ENCODE results near the gene FAM153A.
"Not testable (repeated sequence)": the region's sequence is repeated elsewhere in the genome, so short reads cannot be mapped to it uniquely, and the experiment has no call there.

FAM153A gene

GRCh38 chr5:177782792-177783633, at the start of gene FAM153A:
FAM153A (minus strand) TSS chr5:177782899.
- not testable (repeated sequence) for DNase-seq

- DNase-seq: not testable (repeated sequence)
Measured at GRCh38 chr5:177832287-177832686, 49.6 kb upstream of the FAM153A start.

GRCh38 chr5:177826073-177826472, 43.4 kb upstream of the FAM153A start:
- DNase-seq: not testable (repeated sequence)

GRCh38 chr5:177824776-177825175, 42.1 kb upstream of the FAM153A start:
- not testable (repeated sequence) for DNase-seq

- DNase-seq: not testable (repeated sequence)
Measured at GRCh38 chr5:177822489-177822888, 39.8 kb upstream of the FAM153A start.

GRCh38 chr5:177819664-177820063, 37.0 kb upstream of the FAM153A start:
- DNase-seq: not testable (repeated sequence)

- not testable (repeated sequence) for DNase-seq
Measured at GRCh38 chr5:177812814-177813425, 30.2 kb upstream of the FAM153A start.

- not testable (repeated sequence) for DNase-seq
Measured at GRCh38 chr5:177812160-177812743, 29.6 kb upstream of the FAM153A start.

GRCh38 chr5:177809209-177809913, 26.7 kb upstream of the FAM153A start:
- DNase-seq: not testable (repeated sequence)

GRCh38 chr5:177808420-177808819, 25.7 kb upstream of the FAM153A start:
- not testable (repeated sequence) for DNase-seq

GRCh38 chr5:177807265-177807664, 24.6 kb upstream of the FAM153A start:
- DNase-seq: not testable (repeated sequence)

GRCh38 chr5:177801427-177801826, 18.7 kb upstream of the FAM153A start:
- not testable (repeated sequence) for DNase-seq

- DNase-seq: not testable (repeated sequence)
Measured at GRCh38 chr5:177798237-177798840, 15.6 kb upstream of the FAM153A start.

GRCh38 chr5:177793272-177793671, 10.6 kb upstream of the FAM153A start:
- DNase-seq: not testable (repeated sequence)

GRCh38 chr5:177791649-177792048, 8.9 kb upstream of the FAM153A start:
- not testable (repeated sequence) for DNase-seq

GRCh38 chr5:177782169-177782568, 530 bp downstream of the FAM153A start:
- DNase-seq: not testable (repeated sequence)

GRCh38 chr5:177771206-177771605, 11.5 kb downstream of the FAM153A start:
- not testable (repeated sequence) for DNase-seq

- not testable (repeated sequence) for DNase-seq
Measured at GRCh38 chr5:177770646-177771045, 12.1 kb downstream of the FAM153A start.

- DNase-seq: not testable (repeated sequence)
Measured at GRCh38 chr5:177763737-177764508, 18.8 kb downstream of the FAM153A start.

GRCh38 chr5:177760954-177761353, 21.7 kb downstream of the FAM153A start:
- DNase-seq: not testable (repeated sequence)

- not testable (repeated sequence) for DNase-seq
Measured at GRCh38 chr5:177747354-177747753, 35.3 kb downstream of the FAM153A start.

GRCh38 chr5:177724858-177725257, 57.8 kb downstream of the FAM153A start:
- not testable (repeated sequence) for DNase-seq
